Tibial nerve (tissue), 4 donors: Measurements from ENCODE around the gene SHTN1. TPM values are rescaled to one million over a fixed set of nuclear protein-coding genes. Genes with fewer than 3 reads are reported as not detected.

Experiments used
- DNase-seq, 2 donors: peaks; one replicate each; pipeline ENCODE4 v3.0.0-alpha.2; 2019; ENCODE audit warnings: low spot score in 2 of 2
- H3K27ac ChIP-seq, 4 donors: fragments of 200-600 bp; sonication (generic) in 3 of 4; one replicate each; pipeline ENCODE4 v1.5.1; 2017 to 2019; ENCODE audit warnings: mild to moderate bottlenecking in 1 of 4
- H3K27me3 ChIP-seq, 2 donors: fragments of 200-600 bp; sonication (generic) in 1 of 2; one replicate each; pipeline versions ENCODE4 v1.5.1 to v1.6.0; 2017 to 2019
- H3K36me3 ChIP-seq, 3 donors: fragments of 200-600 bp; sonication (generic); one replicate each; pipeline ENCODE4 v1.5.1; 2018 to 2019
- H3K4me1 ChIP-seq, 4 donors: fragments of 200-600 bp; sonication (generic) in 3 of 4; one replicate each; pipeline ENCODE4 v1.5.1; 2017 to 2019
- H3K4me3 ChIP-seq, 4 donors: fragments of 200-600 bp; sonication (generic) in 3 of 4; one replicate each; pipeline ENCODE4 v1.5.1; 2017 to 2019; ENCODE audit warnings: mild to moderate bottlenecking in 1 of 4, moderate library complexity in 1 of 4
- H3K9me3 ChIP-seq, 4 donors: fragments of 200-600 bp; sonication (generic) in 3 of 4; one replicate each; pipeline ENCODE4 v1.5.1; 2017 to 2019
- EP300 ChIP-seq, 2 donors: sonication (generic); formaldehyde crosslinking; IDR thresholded peaks; one replicate each; pipeline ENCODE4 v1.6.1; 2017; ENCODE audit warnings: antibody characterized with exemption in 2 of 2, mild to moderate bottlenecking in 1 of 2
- POLR2A ChIP-seq, 2 donors: fragments of 450-650 bp; IDR thresholded peaks; one replicate each; pipeline ENCODE4 v1.6.1; 2017; ENCODE audit warnings: antibody characterized with exemption in 2 of 2, mild to moderate bottlenecking in 2 of 2, moderate library complexity in 2 of 2
- WGBS, 2 donors: methylation state at CpG; one replicate each; pipeline ENCODE4 v1.1.5; 2018; 5-methylcytosine and 5-hydroxymethylcytosine counted together
- total RNA-seq, 4 donors: library from RNA; depleted of rRNA; stranded (reverse); fragments of >200 nt; gene quantifications; one replicate each; pipeline ENCODE4 v1.1.0, GENCODE V29; 2016
- TF ChIP-seq, protein P1 (sequence below), 5 experiments: fragments of 200-600 bp in 3 of 5; fragments of 450-650 bp in 2 of 5; sonication (generic) in 3 of 5; IDR thresholded peaks; one replicate each; pipeline ENCODE4 v1.5.1; 2016 to 2019; ENCODE audit warnings: antibody characterized with exemption in 5 of 5, mild to moderate bottlenecking in 3 of 5, moderate library complexity in 2 of 5

SHTN1 gene
- total RNA-seq, 4 donors from 2014 or later: 9.2 to 16.3 (median 15.4) TPM

DNA sequence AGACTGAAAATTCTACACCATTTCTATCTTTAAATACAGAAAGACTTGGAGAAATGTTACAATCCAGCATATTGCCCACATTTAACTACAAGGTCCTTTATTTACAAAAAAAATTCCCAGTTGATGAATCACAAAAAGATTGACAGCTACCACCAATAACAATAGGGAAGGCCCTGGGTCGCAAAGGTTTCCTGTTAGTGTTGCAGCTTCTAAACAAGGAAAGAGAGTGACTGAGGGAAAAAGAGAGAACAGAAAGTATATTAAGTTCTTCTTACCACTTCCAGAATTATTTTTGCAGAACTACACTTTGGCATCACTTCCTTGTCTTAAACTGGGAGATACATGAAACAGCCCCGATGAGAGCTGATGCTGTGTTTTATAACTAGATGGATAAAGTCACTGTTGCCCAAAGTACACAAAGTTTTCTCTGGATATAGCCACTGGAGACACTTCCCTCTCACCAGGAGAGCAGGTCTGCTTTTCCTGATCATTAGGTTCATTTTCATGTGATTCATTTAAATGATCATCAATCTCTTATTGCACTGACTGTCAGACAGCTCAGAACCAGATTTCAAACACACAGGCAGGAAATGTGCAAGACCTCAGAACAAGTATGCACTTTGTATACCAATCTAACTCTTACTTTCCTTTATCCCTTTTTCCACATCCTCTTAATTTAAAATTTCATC lies 57.0 kb downstream of the SHTN1 start:
- 34 to 47% methylated on average over 2 of the region's 2 CpGs for WGBS, 2 donors

DNA sequence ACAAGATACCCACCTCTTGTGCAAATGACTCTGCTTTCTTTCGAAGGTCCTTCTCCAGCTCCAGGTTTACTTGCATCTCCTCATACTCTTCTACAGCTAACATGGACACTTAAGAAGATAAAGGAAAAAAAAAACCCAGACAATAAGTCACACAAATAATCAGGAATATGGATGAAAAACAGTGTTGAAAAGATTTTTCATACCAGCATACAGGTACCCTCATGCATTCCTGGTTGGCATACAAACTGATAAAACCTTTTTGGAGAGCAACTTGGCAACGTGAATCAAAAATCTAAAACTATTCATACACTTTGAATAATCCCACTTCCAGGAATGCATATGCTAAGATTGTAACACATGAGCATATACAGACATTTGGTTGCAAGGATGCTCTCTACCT lies 60.1 kb downstream of the SHTN1 start:
- no peak for DNase-seq
- H3K27me3 ChIP-seq: no peaks in the 10 kb centered on the region
- WGBS, 2 donors: 89 to 91% methylated on average over 2 of the region's 2 CpGs

More for the DNA sequence above, 57.0 kb downstream of the SHTN1 start:
- H3K27ac ChIP-seq: no peak overlapping the region
- DNase-seq: no peak
- H3K9me3 ChIP-seq: no peaks in the 10 kb centered on the region
- TF ChIP-seq EP300 (IDR thresholded peaks at IDR 0.05): peak in 1 of 2 donors; percentile 27
- TF ChIP-seq, protein P1, sequence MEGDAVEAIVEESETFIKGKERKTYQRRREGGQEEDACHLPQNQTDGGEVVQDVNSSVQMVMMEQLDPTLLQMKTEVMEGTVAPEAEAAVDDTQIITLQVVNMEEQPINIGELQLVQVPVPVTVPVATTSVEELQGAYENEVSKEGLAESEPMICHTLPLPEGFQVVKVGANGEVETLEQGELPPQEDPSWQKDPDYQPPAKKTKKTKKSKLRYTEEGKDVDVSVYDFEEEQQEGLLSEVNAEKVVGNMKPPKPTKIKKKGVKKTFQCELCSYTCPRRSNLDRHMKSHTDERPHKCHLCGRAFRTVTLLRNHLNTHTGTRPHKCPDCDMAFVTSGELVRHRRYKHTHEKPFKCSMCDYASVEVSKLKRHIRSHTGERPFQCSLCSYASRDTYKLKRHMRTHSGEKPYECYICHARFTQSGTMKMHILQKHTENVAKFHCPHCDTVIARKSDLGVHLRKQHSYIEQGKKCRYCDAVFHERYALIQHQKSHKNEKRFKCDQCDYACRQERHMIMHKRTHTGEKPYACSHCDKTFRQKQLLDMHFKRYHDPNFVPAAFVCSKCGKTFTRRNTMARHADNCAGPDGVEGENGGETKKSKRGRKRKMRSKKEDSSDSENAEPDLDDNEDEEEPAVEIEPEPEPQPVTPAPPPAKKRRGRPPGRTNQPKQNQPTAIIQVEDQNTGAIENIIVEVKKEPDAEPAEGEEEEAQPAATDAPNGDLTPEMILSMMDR (IDR thresholded peaks at IDR 0.05): no peak
- TF ChIP-seq POLR2A (IDR thresholded peaks at IDR 0.05): no peak
- no peaks in the 10 kb centered on the region for H3K27me3 ChIP-seq
- peaks cover 0 to 6% (median 0%) of the 10 kb centered on the region in 4 donors for H3K4me1 ChIP-seq
- H3K36me3 ChIP-seq: no peaks in the 10 kb centered on the region
- no peak overlapping the region for H3K4me3 ChIP-seq

DNA sequence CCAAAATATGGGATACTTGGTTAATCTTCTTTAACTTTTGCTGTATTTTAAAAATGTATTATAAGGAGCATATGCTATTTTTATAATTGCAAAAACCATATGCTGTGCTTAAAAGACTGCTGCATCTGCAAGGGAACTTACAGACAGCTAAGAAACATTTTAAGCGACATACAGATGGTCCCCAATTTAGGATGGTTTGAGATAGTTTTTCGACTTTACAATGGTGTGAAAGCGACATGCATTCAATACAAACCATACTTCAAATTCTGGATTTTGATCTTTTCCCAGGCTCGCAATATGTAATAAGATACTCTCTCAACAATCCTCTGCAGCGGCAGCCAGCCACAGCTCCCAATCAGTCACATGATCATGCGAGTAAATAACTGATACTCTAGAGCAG lies 73.2 kb downstream of the SHTN1 start:
- no peak overlapping the region for H3K27ac ChIP-seq
- 97 to 98% methylated on average over 6 of the region's 6 CpGs for WGBS, 2 donors
- H3K4me1 ChIP-seq: no peaks in the 10 kb centered on the region
- DNase-seq: no peak
- TF ChIP-seq, protein P1 (IDR thresholded peaks at IDR 0.05): no peak
- TF ChIP-seq EP300 (IDR thresholded peaks at IDR 0.05) (no peak), POLR2A (IDR thresholded peaks at IDR 0.05) (no peak)
- no peaks in the 10 kb centered on the region for H3K9me3 ChIP-seq
- H3K4me3 ChIP-seq: no peak overlapping the region
- peaks cover 0 to 10% (median 0%) of the 10 kb centered on the region in 3 donors for H3K36me3 ChIP-seq
- no peaks in the 10 kb centered on the region for H3K27me3 ChIP-seq

More for the DNA sequence above, 60.1 kb downstream of the SHTN1 start:
- Histone ChIP-seq H3K9me3 (no peaks in the 10 kb centered on the region), H3K27ac (no peak overlapping the region), H3K4me1 (peaks cover 0 to 6% (median 0%) of the 10 kb centered on the region in 4 donors), H3K4me3 (no peak overlapping the region), H3K36me3 (no peaks in the 10 kb centered on the region)
- TF ChIP-seq, protein P1 (IDR thresholded peaks at IDR 0.05): no peak
- TF ChIP-seq EP300 (IDR thresholded peaks at IDR 0.05) (no peak), POLR2A (IDR thresholded peaks at IDR 0.05) (no peak)

DNA sequence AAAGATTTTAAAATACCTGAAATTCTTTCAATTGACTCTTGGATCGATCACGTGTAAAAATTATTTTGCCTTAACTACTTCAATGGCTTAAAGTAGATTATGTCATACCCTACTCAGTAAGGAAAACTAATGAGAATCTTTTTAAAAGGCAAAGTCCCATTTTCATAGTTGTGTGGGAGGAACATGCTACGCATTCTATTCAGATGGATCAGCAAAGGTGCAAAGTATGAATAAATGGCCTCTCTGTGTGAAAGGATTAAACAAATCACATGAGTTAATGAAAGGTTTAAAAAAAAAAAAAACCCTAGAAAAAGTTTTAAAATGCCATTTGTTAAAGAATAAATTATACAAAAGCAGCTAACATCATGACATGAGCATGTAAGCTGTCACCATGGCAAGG lies 78.6 kb downstream of the SHTN1 start:
- Histone ChIP-seq H3K36me3 (peaks cover 0 to 7% (median 0%) of the 10 kb centered on the region in 3 donors), H3K4me3 (no peak overlapping the region), H3K9me3 (no peaks in the 10 kb centered on the region), H3K4me1 (no peaks in the 10 kb centered on the region), H3K27me3 (no peaks in the 10 kb centered on the region), H3K27ac (no peak overlapping the region)
- TF ChIP-seq POLR2A (IDR thresholded peaks at IDR 0.05) (no peak), EP300 (IDR thresholded peaks at IDR 0.05) (no peak)
- TF ChIP-seq, protein P1 (IDR thresholded peaks at IDR 0.05): no peak
- 69 to 70% methylated on average over 3 of the region's 3 CpGs for WGBS, 2 donors
- no peak for DNase-seq

DNA sequence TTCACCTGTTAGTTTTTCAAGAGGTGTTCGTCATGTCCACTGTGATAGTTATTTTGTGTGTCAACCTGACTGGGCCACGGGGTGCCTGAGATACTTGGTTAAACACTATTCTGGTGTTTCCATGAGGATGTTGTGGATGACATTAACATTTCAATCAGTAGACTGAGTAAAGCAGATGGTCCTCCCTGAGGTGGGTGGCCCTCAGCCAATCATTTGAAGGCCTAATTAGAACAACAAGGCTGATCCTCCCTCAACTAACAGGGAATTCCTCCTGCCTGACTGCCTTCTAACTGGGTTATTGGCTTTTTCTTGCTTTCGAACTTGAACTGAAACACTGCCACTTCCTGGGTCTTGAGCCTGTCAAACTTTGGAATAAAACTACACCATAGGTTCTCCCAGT lies 79.9 kb downstream of the SHTN1 start:
- no peak overlapping the region for H3K4me3 ChIP-seq
- 87 to 92% methylated on average over 3 of the region's 3 CpGs for WGBS, 2 donors
- TF ChIP-seq, protein P1 (IDR thresholded peaks at IDR 0.05): no peak
- TF ChIP-seq POLR2A (IDR thresholded peaks at IDR 0.05) (no peak), EP300 (IDR thresholded peaks at IDR 0.05) (no peak)
- H3K27ac ChIP-seq: no peak overlapping the region
- no peak for DNase-seq
- peaks cover 0 to 19% (median 0%) of the 10 kb centered on the region in 3 donors for H3K36me3 ChIP-seq
- no peaks in the 10 kb centered on the region for H3K4me1 ChIP-seq
- H3K9me3 ChIP-seq: no peaks in the 10 kb centered on the region
- H3K27me3 ChIP-seq: no peaks in the 10 kb centered on the region
